ENCODE data around the gene EFHB.

GRCh38 chr3:19959505-19959904, 25.5 kb upstream of the EFHB start:
- TF ChIP-seq CTCF (IDR thresholded peaks at IDR 0.05): no peak
- no peak for TF ChIP-seq EP300 (IDR thresholded peaks at IDR 0.05)
